Liver (tissue), 2 donors: ENCODE results near the gene CDS1.

Experiments
- GABPA ChIP-seq, 2 donors: IDR thresholded peaks in 1 of 2; conservative IDR thresholded peaks in 1 of 2; 2 replicates each; pipeline ENCODE4 v1.6.1; 2016; ENCODE audit warnings: antibody characterized with exemption in 2 of 2, mild to moderate bottlenecking in 1 of 2, moderate library complexity in 1 of 2
- RAD21 ChIP-seq, 2 donors: IDR thresholded peaks; 2 replicates each; pipeline ENCODE4 v1.6.1; 2016; ENCODE audit warnings: antibody characterized with exemption in 2 of 2, mild to moderate bottlenecking in 2 of 2
- donor health status: healthy.

- TF ChIP-seq GABPA (IDR thresholded peaks at IDR 0.05 in 1 of 2, conservative IDR thresholded peaks at IDR 0.05 in 1 of 2) (no peak), RAD21 (IDR thresholded peaks at IDR 0.05) (no peak)
These were observed 28.6 kb downstream of the CDS1 start for GRCh38 chr4:84611531-84611930.
